RCC 7860 (cell line): ENCODE data around the gene IFI35.

Source experiments
- DNase-seq: peaks from one replicate; pipeline ENCODE4 v3.0.0-alpha.2; 2015; ENCODE audit warnings: low spot score
- FAIRE-seq: peaks from 2 replicates; lab custom pipeline; 2012; peaks lifted over from hg19 to GRCh38; lab: Jason Lieb, UNC

The IFI35 gene

DNA sequence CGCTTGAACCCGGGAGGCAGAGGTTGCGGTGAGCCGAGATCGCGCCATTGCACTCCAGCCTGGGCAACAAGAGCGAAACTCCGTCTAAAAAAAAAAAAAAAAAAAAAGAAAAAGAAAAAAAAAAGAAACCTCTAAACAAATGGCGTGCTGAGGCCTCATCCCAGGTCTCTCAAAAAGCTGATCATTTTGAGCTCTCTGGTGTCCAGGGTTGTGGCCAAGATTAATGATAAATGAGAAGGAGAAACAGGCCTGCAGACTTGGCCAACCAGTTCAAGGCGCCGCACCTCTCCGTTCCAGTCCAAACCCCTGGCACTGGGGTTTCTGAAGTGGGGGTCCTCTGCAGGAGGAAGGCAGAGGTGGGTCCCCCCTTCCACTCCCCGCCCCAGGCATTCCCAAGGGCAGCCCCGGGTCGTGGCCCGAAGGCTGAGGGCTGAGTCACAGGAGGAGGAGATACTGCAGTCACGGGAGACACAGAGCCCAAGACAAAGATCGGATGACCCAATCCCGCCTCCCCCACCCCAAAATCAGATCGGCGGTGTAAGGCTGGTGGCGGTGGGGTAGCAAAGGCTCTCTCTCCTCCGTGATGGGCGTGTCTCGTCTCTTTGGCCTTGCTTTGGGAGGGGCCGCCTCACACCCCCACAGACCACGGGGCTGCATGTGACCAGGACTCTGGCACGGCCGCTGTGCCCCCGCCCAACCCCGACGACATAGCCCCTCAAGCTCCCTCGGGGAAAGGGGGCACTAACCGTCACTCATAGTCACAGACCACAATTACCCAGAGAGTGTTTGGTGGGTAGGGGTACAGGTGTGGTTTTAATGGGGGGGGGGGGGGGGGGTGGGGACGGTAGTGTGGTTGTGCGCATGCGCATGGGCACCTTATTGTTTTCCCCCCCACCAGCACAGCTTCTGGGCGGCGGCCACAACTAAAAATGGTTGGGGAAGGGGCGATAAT, 14.5 kb downstream of the IFI35 start:
- DNase-seq (peak; percentile 55), FAIRE-seq (no peak)

DNA sequence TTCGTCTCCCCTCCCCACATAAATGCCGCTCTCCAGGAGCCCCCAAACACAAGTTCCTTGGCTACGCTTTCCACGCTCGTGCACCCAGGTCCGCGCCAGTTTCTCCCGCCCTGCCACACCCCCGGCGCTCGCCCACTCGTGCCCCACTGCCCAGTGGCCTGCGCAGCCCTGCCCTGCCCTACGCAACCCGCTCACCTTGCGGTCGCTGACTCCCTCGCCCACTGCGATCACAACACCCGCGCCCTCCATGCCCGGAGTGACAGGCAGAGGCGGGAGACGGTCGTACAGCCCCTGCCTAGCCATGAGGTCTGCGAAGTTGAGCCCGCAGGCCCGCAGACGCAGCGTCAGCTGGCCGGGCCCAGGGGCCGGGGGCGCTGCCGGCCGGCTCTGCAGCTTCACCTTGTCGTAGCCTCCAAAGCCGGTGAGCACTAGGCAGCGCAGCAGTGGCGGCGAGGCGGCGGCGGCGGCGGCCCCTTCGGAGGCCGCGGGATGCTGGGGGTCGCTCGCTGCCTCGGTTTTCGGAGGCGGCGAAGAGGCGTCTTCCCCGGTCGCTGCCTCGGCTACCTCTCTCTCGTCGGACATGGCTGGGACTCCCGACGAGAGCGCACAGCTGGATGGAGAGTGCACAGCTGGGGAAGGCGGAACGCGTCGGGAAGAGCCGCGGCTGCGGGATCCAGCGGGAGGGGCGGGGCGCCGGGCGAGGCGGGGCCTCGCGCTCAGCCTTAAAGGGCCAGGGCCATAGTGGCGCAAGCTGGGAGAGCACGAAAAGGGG, 15.3 kb downstream of the IFI35 start, which contains the start of gene VAT1:
VAT1 (minus strand) TSS at position 645 of the 772 bp plus-strand sequence; CDS start at position 582, 63 bp downstream.
- no peak for FAIRE-seq
- DNase-seq, result peak; percentile 54

GRCh38 chr17:43024407-43025289, 18.1 kb downstream of the IFI35 start, which contains the start of gene RND2:
RND2 (plus strand) TSS chr17:43025231; CDS start chr17:43025348, 117 bp downstream.
- FAIRE-seq (no peak), DNase-seq (peak; percentile 64)

DNA sequence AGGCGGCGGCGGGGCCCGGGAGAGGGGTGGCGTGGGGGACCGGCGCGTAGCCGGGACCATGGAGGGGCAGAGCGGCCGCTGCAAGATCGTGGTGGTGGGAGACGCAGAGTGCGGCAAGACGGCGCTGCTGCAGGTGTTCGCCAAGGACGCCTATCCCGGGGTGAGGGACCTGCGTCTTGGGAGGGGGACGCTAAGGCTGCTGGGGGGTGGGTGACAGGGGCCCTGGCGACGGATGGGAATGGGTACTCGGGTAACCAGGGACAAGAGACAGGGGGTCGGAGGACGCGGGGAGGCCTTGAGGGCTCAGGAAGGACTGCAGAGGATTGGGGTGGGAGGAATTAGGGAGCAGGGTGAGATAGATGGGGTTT, 18.7 kb downstream of the IFI35 start:
- DNase-seq (no peak), FAIRE-seq (no peak)

DNA sequence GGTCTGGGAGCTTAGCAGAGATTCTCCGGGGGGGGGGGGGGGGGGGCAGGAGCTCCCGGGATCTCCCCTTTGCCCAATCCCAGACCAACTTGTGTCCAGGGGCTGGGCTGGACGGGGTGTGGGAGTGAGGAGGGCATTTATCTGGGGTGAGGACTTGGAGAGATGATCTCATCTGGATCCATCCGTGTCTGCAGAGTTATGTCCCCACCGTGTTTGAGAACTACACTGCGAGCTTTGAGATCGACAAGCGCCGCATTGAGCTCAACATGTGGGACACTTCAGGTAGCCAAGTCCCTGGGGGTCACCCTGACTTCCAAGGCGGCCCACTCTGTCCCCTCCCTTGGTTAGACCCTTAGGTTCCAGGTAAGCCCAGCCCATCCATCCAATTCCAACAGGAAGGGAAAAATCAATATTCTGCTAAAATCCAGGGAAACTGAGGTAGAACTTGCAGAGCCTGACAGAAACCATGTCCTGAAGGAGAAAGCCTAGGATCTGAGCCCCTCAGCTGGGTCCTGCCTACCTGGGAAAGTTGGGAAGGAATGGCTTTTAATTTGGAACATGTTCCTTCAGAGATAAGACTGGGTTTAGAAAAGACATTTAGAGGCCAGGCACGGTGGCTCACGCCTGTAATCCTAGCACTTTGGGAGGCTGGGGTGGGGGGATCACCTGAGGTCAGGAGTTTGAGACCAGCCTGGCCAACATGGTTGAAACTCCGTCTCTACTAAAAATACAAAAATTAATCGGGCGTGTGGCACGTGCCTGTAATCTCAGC, 19.4 kb downstream of the IFI35 start:
- DNase-seq (no peak), FAIRE-seq (no peak)

GRCh38 chr17:43026595-43026994, 20.0 kb downstream of the IFI35 start:
- FAIRE-seq, result no peak

GRCh38 chr17:43027091-43028032, 20.8 kb downstream of the IFI35 start:
- DNase-seq (no peak), FAIRE-seq (no peak)

More at GRCh38 chr17:43026595-43026994, 20.0 kb downstream of the IFI35 start:
- no peak for DNase-seq

DNA sequence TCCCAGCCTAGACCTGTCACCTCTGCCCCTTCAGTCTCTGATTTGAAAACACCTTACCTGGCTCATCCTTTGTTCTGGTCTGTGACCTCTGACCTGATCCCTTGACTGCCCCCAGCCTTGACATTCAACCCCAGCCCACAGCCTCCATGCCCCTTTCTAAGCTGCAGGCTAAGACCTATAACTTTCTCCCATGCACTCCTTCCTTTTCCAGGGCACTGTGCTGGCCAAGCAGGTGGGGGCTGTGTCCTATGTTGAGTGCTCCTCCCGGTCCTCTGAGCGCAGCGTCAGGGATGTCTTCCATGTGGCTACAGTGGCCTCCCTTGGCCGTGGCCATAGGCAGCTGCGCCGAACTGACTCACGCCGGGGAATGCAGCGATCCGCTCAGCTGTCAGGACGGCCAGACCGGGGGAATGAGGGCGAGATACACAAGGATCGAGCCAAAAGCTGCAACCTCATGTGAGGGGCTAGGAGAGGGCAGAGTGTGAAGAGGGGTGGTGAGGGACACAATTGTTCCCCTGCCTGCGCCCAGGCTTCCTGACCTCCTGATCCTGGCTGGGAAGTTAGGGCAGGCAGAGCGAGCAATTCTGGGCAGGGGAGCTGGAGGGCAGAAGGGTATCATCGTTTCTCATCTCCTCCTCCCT, 21.8 kb downstream of the IFI35 start:
- no peak for DNase-seq
- FAIRE-seq, result no peak

GRCh38 chr17:43030137-43030767, 23.7 kb downstream of the IFI35 start:
- FAIRE-seq (no peak), DNase-seq (no peak)

DNA sequence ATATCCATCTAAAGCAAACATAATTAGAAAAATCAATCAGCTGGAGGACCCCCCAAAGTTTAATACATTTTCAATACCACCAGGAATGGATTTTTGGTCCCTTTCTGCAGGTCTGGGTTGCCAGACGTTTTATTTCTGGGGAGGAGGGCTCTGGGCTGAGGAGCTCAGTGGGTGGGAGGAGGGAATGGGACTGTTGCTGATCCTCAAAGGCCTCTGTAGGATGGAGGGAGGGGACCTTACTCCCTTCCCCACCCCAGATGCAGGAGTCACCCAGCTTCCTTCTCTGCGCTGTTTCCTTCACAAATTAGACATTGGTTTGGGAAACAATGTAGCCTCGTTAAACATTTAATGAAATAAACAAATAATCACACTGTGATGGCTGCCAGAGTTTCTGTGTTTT, 25.1 kb downstream of the IFI35 start:
- DNase-seq (no peak), FAIRE-seq (no peak)

DNA sequence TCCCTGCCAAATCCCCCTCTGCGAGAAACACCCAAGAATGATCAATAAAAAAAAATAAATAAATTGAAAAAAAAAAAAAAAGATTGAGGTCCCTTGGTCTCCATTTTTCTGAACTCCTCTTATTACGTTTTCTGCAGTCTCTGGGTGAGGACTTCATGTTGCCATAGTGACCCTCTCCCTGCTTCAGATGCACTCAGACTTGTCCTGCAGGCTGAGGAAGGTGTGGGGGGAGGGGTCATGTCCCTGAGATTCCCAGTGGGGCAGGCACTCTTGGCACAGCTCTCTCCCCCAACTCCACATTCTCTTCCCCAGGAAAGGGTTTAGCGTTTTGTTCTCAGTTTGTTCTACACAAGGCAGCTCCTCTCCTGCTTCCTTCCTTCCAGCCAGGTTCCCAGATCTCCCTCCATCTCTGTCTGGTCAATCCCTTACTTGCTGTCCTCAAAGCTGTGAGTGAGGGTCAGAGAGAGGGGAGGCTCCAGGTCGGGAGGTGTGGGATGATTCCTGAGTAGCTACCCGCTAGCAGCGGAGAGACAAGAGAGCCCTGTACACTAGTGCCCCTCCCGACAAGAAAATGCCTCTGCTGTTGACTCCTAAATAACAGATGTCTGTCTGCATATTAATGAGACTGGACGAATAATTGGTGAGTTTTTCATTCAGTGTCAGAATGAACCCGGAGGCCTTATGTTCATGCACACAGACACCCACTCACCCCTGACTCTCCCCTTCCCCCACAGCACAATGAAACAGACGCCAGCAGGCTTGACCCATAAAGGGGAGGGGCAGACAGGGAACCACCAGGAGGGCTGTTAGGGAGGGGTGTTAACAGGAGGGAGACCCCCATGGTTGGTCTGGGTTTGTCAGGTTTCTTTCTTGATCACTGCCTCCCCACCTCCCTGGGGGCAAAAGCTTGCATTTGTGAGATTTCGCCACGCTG, 27.6 kb downstream of the IFI35 start:
- DNase-seq, result no peak
- no peak for FAIRE-seq

DNA sequence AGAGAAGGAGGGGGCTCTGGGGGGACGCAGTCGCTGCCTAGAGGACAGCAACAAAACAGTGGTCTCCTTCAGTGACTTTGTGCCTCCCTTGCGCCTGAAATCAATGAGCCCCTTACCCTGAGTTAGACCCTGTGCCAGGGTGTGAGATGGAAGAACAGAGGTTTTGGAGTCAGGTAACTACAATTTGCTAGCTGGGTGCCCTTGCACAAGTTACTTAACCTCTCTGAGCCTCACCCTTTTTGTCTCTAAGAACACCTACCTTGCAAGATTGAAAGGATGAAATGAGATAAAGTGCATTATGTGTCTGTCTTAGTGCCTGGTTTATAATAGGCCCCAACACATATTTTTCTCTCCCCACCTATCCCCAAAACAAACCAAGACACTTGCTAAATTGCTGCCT, 28.3 kb downstream of the IFI35 start:
- no peak for DNase-seq
- FAIRE-seq, result no peak

DNA sequence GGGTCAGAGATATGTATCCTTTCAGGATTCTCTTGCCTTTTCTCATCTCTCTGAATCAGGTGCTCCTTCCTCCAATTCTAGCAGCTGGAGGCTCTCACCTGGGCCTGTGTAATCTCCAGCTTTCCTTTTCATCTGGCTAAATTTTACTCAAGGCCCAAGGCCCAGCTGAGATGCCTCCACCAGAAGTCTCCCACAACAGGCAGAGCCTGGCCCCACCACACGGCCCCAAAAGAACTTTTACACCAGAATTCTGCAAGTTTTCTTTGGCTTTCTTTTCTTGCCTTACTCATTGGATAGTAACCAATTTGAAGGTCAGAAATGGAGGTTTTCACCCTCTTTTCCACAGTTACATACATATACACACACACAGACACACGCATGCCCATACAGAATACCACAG, 33.1 kb downstream of the IFI35 start:
- DNase-seq (no peak), FAIRE-seq (no peak)

DNA sequence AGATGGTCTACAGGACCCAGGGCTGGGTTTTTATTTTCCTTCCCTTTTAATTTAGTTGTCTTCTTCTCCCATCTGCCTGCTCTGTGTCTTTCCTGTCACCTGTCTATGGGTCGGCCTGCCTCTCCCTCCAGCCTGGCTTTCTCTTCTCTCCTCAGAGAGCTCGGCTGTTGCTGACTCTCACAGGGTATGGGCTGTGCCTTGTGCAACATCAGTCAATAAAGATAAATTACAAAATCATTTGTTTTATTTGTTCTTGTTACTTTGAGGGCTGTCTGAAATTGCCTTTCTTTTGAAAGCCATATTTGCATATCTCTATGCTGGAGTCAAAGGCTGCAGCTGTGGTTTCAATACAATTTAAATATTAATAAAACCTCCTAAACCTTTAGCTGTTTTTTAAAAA, 34.1 kb downstream of the IFI35 start:
- FAIRE-seq, result no peak
- no peak for DNase-seq

GRCh38 chr17:43042025-43042628, 35.5 kb downstream of the IFI35 start:
- no peak for FAIRE-seq
- DNase-seq, result no peak

- FAIRE-seq (no peak), DNase-seq (no peak)
These were observed 36.7 kb downstream of the IFI35 start for GRCh38 chr17:43043307-43043706.
